WTC11 (cell line): ENCODE results near the gene HOMER2.
"Not testable (repeated sequence)": the region's sequence is repeated elsewhere in the genome, so short reads cannot be mapped to it uniquely, and the experiment has no call there.

ENCODE experiments used
- CREB1 ChIP-seq: sonication (generic); formaldehyde crosslinking; IDR thresholded peaks from 2 replicates; pipeline ENCODE4 v1.8.0; 2023; ENCODE audit warnings: mild to moderate bottlenecking, missing genetic modification reagents
- FOXP1 ChIP-seq: sonication (generic); formaldehyde crosslinking; IDR thresholded peaks from 2 replicates; pipeline ENCODE4 v1.8.0; 2022; ENCODE audit warnings: missing genetic modification reagents, mild to moderate bottlenecking, moderate library complexity, borderline replicate concordance
- JAZF1 ChIP-seq: fragments of 250-450 bp; sonication (Bioruptor Pico); IDR thresholded peaks from 2 replicates; pipeline ENCODE4 v1.9.0; 2021; ENCODE audit warnings: moderate library complexity, mild to moderate bottlenecking, inconsistent platforms
- KAT7 ChIP-seq: sonication (generic); formaldehyde crosslinking; IDR thresholded peaks from 2 replicates; pipeline ENCODE4 v1.8.1; 2023; ENCODE audit warnings: missing genetic modification reagents, mild to moderate bottlenecking, borderline replicate concordance
- TEAD4 ChIP-seq: sonication (generic); formaldehyde crosslinking; IDR thresholded peaks from 2 replicates; pipeline ENCODE4 v1.8.0; 2022; ENCODE audit warnings: mild to moderate bottlenecking, missing genetic modification reagents
- ZBTB21 ChIP-seq: sonication (generic); formaldehyde crosslinking; IDR thresholded peaks from 2 replicates; pipeline ENCODE4 v1.8.1; 2023; ENCODE audit warnings: mild to moderate bottlenecking, missing genetic modification reagents, borderline replicate concordance
- ZNF263 ChIP-seq: sonication (generic); formaldehyde crosslinking; IDR thresholded peaks from 2 replicates; pipeline ENCODE4 v1.8.1; 2022; ENCODE audit warnings: low read depth, mild to moderate bottlenecking, moderate library complexity, missing genetic modification reagents
- TF ChIP-seq, protein P1 (sequence below): fragments of 200-600 bp; IDR thresholded peaks from 2 replicates; pipeline ENCODE4 v1.8.0; 2022; ENCODE audit warnings: antibody characterized with exemption
- TF ChIP-seq, protein P2 (sequence below): sonication (generic); formaldehyde crosslinking; IDR thresholded peaks from 2 replicates; pipeline ENCODE4 v1.8.1; 2023; ENCODE audit warnings: mild to moderate bottlenecking, missing genetic modification reagents, borderline replicate concordance
- TF ChIP-seq, protein P3 (sequence below): sonication (generic); formaldehyde crosslinking; conservative IDR thresholded peaks from 2 replicates; pipeline ENCODE4 v1.8.1; 2022; ENCODE audit warnings: mild to moderate bottlenecking, missing genetic modification reagents

DNA sequence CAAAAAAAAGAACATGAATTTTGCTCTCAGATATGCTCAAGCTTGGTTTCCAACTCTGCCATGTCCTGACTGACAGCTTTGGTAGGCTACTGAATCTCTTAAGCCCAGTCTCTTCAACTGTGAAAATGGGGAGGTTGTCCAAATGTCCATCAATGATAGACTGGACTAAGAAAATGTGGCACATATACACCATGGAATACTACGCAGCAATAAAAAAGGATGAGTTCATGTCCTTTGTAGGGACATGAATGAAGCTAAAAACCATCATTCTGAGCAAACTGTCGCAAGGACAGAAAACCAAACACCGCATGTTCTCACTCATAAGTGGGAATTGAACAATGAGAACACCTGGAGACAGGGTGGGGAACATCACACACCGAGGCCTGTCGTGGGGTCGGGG, 12.8 kb downstream of the HOMER2 start:
- TF ChIP-seq ZBTB21 (CRISPR knock-in tag); CREB1 (CRISPR knock-in tag); KAT7; TEAD4 (CRISPR knock-in tag); JAZF1 (CRISPR knock-in tag); FOXP1 (CRISPR knock-in tag); ZNF263 (CRISPR knock-in tag): not testable (repeated sequence)
- TF ChIP-seq, protein P1, sequence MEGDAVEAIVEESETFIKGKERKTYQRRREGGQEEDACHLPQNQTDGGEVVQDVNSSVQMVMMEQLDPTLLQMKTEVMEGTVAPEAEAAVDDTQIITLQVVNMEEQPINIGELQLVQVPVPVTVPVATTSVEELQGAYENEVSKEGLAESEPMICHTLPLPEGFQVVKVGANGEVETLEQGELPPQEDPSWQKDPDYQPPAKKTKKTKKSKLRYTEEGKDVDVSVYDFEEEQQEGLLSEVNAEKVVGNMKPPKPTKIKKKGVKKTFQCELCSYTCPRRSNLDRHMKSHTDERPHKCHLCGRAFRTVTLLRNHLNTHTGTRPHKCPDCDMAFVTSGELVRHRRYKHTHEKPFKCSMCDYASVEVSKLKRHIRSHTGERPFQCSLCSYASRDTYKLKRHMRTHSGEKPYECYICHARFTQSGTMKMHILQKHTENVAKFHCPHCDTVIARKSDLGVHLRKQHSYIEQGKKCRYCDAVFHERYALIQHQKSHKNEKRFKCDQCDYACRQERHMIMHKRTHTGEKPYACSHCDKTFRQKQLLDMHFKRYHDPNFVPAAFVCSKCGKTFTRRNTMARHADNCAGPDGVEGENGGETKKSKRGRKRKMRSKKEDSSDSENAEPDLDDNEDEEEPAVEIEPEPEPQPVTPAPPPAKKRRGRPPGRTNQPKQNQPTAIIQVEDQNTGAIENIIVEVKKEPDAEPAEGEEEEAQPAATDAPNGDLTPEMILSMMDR: not testable (repeated sequence)
- TF ChIP-seq, protein P2, sequence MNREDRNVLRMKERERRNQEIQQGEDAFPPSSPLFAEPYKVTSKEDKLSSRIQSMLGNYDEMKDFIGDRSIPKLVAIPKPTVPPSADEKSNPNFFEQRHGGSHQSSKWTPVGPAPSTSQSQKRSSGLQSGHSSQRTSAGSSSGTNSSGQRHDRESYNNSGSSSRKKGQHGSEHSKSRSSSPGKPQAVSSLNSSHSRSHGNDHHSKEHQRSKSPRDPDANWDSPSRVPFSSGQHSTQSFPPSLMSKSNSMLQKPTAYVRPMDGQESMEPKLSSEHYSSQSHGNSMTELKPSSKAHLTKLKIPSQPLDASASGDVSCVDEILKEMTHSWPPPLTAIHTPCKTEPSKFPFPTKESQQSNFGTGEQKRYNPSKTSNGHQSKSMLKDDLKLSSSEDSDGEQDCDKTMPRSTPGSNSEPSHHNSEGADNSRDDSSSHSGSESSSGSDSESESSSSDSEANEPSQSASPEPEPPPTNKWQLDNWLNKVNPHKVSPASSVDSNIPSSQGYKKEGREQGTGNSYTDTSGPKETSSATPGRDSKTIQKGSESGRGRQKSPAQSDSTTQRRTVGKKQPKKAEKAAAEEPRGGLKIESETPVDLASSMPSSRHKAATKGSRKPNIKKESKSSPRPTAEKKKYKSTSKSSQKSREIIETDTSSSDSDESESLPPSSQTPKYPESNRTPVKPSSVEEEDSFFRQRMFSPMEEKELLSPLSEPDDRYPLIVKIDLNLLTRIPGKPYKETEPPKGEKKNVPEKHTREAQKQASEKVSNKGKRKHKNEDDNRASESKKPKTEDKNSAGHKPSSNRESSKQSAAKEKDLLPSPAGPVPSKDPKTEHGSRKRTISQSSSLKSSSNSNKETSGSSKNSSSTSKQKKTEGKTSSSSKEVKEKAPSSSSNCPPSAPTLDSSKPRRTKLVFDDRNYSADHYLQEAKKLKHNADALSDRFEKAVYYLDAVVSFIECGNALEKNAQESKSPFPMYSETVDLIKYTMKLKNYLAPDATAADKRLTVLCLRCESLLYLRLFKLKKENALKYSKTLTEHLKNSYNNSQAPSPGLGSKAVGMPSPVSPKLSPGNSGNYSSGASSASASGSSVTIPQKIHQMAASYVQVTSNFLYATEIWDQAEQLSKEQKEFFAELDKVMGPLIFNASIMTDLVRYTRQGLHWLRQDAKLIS: not testable (repeated sequence)
- TF ChIP-seq, protein P3, sequence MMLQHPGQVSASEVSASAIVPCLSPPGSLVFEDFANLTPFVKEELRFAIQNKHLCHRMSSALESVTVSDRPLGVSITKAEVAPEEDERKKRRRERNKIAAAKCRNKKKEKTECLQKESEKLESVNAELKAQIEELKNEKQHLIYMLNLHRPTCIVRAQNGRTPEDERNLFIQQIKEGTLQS: not testable (repeated sequence)
